Stimulated activated naive CD4-positive, alpha-beta T cell treated with Interleukin-2 at 50 U/mL for 16 hours (primary cell): ENCODE measurements around the gene SLMAP.

Experiments used
- DNase-seq: peaks from one replicate; lab custom pipeline; 2025; lab: John Stamatoyannopoulos, UW

Gene SLMAP

DNA sequence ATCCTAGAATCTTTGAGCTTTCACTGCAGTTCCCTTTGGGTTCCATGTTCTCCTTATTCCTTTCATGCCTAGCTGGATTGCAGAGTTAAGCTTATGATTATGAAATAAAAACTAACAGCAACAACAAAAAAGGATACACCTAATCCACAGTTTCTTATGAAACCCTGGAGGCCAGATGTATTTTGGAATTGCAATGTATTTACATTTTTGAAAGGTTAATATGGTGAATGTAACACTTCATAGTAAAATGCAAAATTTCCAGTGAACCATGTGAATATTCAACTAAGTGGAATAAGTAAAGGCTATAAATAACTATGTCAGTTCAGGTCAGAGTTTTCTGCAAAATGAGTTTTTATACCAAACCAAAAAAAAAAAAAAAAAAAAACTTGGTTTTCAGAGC is 186.3 kb downstream of the SLMAP start:
- DNase-seq: no peak

DNA sequence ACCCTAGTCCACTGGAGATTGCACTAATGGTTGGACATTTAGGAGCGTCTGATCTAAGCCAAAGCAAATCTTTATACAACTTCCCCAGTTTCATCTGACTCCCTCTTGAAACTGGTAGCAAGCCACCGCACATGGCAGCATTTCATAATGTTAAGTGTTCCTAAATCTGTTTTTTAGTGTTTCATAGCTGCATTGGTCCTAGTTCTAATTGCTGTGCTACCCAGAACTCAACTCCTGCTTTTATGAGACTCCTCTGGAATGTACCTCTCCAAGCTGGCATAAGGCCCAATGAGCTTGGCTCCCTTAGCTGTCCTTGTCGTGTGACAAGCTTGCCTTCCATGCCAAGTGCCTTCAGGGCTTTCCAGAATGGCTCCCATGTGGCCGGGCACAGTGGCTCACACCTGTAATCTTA is 186.8 kb downstream of the SLMAP start:
- no peak for DNase-seq

DNA sequence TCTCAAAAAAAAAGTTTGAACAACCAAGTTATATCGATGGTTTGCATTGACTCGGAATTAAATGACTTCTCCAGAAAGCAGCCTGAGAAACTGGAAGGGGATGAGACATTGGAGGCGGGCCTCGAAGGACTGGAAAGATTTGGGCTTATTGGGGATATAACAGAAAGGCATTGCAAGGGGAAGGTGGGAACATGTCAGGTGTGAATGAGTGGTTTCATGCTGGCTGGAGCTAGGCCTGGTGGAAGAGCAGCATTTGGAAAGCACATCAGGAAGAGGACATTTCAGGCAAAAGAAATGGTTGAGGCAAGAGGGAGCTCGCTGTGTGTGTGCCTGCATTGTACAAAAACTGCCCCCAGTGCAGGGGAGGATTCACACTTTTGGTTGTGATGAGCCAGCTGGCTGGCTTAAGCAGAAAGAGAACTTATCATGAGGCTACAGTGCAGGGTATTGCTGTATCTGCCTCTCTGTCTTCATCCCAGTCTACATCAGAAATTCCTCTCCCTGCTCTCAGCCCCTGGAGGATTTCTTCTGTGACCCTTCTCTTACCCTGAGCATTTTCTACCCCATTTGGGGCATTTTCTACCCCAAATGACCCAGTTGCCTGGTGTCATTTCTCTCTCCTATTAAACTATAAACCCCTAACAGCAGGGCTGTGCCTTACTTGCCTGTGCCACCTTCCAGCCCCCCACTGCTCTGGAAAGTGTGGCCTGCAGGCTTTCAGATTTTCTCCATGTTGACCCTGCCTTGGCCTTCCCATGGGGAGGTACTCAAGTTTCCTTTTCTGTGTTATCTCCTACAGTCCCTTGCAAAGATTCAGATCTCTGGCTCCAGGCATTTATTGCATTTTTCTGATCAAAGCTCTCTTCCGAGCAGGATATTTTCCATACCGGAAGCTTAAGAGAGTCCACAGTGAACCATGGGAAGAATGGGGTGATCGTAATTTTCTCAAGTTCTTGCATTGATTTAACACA is 187.7 kb downstream of the SLMAP start:
- DNase-seq: no peak

DNA sequence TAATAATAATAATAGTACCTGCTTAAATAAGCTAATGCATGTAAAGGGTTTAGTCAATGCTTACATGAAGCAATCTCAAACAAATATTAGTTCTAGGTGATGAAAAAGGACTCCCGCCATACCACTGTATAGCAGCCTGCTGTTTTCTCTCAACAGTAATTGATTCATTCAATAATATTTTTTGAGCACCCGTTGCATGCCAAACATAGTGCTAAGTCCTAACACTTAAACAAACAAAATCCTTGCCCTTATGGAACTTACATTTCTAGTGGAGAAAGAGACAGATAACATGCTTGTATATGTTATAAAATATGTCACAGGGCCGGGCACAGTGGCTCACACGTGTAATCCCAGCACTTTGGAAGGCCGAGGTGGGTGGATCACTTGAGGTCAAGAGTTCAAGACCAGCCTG is 190.9 kb downstream of the SLMAP start:
- DNase-seq: no peak

DNA sequence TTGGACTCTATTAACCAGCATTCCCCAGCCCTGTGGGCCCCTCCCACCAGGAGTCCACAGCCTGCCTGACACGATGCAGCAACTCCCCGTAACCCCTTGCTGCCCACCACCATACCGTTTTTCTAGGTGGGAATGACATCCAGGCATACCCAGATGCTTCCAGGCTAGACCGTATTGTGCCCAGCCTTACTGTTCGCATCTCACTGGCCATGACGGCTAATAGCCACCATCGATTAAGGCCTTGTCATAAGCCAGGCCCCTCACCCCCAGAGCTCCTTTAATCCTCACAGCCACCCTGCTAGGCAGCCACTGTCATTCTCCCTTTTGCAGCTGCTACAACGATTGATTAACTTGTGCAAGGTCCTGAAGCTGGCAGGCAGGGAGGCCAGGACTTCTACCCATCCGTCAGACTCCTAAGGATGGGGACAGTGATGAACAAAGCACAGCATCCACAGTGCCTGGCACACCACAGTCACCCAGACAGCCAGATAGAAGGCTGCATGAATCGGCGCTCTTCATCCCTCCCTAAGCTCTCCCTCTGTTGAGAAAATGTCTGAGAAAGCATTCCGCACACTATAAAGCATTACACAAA is 192.1 kb downstream of the SLMAP start:
- no peak for DNase-seq

DNA sequence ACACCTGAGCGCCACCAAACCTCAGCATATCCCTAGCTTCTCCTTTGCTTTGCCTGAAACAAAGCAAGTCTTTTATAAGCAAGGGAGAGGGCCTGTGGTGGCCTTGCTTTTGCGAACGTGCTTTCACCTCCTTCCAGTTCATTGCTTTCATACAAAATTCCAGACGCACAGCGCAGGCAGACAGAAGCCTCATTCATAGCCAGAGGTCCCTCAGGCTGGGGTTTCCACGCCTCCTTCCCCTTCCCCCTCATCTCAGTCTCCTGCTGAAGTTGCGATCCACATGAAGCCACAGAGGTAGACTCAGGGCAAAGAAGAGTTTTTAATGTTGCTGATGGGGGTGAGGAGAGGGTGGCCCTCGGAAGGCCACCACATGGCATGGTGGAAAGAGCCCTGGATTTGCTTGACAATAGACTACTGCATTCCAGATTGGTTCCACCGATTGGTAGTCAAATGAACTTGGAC is 192.7 kb downstream of the SLMAP start:
- no peak for DNase-seq

DNA sequence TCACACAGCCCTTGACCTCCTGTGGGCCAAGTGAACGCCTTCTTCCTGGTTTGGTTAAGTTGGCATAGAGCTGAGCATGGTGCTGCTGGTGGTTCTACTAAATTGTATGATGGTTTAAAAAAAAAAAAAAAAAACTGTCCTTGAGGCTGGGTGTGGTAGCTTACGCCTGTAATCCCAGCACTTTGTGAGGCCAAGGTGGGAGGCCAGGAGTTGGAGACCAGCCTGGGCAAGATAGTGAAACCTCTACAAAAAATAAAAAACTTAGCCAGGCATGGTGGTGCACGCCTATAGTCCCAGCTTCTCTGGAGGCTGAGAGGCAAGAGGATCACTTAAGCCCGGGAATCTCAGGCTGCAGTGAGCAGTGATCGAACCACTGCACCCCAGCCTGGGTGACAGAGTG is 193.2 kb downstream of the SLMAP start:
- no peak for DNase-seq

DNA sequence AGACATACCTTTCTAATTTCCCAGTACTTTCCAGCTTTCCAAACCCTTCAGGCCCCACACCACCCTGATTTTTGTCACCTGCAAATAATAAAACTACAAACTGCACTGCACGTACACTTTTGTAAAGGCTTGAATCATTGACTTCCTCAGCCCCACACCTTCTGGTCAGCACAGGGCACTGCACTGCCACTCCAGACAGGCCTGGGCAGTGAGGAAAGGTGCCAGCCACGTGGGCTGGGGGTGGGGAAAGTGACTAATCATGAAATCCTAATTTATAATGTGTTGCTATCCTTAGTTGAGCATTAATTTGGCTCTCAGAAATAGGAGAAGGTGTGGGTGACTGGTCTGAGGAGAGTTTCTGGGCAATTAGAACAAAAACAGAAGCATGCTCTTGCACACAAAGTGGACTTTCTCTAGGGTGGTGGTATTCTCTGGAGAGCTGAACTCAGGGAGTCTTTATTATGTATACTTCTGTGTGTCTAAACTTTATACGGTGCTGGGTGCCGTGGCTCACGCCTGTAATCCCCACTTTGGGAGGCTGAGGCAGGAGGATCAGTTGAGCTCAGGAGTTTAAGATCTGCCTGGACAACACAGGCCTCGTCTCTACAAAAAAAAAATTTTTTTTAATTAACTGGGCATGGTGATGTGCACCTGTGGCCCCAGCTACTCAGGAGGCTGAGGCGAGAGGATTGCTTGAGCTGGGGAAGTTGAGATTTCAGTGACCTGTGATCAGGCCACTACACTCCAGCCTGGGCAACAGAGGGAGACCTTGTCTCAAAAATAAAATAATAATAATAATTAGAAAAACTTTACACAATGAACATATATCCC is 193.9 kb downstream of the SLMAP start:
- DNase-seq: no peak

DNA sequence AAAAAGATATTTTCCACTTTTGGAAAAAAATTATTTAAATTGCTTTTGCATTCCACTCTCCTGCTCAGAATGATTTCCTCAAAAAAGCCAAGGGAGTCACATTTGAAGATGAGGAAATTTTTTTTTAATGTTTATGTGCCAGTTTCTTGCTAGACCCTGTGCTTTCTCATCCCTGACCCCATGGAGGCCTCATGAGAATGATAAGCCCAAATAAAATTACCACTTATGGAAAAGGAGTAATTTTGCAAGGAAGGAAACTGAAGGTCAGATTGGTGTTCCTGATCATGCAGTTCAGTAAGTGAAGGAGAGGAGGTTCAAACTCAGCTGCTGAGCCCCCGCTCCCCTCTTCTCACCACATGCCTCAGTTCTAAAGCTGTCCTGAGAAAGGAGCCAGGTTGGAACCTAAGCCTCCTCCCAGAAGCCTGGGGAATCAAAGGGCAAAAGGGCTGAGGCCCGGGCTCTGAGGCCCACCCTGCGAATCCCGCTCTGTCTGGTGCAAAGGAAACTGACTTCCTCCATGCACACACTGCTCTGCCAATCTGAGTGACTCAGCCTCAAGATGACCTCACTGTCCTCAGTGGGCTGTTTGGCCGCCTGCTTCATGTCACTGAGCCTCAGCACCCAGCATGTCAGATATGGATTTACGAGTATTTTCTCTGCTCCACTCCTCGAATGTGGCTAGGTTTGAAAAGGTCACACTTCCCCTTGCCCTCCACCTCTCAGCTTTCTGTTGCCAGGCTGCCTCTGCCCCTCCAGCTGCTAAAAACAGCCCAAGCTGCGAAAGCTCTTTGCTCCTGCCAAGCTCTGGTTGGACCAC is 195.2 kb downstream of the SLMAP start:
- no peak for DNase-seq

DNA sequence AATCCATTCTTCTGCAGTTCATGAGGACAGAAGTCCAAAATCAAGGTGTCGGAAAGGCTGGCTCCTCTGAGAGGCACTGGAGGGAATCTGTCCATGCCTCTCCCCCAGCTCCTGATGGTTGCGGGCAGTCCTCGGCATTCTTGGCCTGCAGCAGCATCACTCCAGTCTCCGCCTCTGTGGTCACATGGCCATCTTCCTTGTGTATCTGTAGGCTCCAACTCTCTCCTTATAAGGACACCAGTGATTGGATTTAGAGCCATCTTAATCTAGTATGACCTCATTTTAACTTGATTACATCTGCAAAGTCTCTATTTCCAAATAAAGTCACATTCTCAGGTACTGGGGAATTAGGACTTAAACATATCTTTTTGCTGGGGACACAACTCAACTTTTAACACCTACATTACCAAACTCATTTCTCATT is 196.1 kb downstream of the SLMAP start:
- DNase-seq: no peak

DNA sequence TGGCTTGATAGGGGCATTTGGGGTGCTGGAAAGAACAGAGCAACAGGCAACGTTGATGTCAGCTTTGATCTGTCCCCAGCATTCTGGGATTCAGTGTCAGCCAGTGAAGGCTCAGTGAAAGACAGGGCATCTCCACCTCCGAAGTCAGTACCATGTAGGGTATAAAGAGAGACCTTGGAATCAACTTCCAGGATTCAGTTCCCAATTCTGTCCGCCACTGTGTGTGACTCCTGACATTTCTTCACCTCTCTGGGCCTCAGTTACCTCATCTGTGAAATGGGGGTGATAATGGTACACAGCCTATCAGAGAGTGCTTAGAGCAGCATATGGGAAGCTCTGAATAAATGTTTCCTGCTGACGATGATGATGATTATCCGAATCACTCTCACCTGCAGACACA is 196.5 kb downstream of the SLMAP start:
- no peak for DNase-seq

DNA sequence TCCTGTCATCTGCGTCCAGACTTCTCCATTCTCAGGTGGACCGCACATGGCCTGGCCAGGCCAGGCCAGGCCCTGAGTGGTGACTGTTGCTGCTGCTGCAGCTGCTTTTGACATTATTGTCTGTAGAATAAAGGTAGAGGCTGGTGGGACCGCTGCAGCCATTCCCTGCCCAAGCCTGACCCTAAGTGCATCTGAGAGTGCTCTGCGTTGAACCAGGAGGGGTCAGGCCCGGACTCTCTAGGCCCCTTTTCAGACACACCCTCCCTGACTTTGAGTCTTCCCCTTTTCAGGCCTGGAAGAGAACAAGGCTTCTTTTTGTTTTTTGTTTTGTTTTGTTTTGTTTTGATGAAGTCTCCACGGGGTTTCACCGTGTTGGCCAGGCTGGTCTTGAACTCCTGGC is 197.5 kb downstream of the SLMAP start:
- DNase-seq: no peak

DNA sequence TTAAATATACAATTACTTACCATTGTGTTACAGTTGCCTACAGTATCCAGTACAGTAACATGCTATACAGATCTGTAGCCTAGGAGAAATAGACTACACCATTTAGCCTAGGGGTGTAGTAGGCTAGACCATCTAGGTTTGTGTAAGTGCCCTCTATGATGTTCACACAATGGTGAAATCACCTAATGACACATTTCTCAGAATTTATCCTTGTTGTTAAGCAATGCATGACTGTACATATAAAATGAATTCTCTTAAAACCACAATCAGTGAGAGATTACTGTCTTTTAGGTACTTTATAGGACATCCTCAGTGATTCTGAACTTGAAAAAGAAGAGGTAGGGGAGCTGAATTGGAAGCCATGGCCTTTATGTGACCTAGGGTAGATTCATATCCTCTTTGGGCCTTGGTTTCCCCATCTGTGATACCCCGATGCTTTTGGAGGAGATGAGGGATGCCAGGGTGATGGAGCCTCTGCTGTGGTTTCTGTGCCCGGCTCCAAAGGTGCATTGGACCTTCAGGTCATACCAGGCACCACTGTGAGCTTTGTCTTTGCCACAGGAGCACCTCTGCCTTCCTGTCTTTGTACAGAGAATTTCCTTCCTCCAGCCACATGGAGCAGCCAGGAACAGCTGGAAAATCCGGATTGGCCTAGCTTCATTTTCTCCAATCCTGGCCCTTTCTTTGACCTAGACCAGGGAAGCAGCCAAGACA is 200.2 kb downstream of the SLMAP start:
- DNase-seq: no peak

DNA sequence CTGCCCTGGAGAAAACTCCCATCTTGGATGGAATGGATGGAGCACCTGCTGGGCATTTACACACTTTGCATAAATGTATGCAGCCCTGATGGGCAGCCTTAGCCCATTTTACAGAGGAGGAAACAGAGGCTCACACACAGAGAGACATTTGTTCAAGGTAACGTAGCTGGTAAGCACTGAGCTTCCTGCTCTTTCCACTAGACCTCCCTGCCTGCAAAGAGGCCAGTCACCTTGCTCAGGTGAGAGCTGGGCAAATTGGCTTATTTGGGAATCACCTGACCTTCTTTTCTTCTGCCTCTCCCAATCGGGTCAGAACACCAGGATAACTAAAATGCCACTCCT is 200.7 kb downstream of the SLMAP start:
- no peak for DNase-seq

DNA sequence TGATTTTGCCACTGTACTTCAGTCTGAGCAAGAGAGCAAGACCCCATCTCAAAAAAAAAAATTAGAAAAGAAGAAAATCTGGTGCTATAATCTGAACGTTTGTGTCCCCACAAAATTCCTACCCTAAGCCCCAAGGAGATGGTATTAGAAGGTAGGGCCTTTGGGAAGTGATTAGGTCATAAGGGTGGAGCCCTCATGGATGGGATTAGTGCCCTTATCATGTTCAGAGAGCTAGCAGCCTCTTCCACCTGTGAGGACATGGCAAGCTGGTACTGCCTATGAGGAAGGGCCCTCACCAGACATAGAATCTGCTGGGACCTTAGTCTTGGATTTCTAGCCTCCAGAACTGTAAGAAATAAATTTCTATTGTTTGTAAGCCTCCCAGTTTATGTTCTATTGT is 201.7 kb downstream of the SLMAP start:
- no peak for DNase-seq

DNA sequence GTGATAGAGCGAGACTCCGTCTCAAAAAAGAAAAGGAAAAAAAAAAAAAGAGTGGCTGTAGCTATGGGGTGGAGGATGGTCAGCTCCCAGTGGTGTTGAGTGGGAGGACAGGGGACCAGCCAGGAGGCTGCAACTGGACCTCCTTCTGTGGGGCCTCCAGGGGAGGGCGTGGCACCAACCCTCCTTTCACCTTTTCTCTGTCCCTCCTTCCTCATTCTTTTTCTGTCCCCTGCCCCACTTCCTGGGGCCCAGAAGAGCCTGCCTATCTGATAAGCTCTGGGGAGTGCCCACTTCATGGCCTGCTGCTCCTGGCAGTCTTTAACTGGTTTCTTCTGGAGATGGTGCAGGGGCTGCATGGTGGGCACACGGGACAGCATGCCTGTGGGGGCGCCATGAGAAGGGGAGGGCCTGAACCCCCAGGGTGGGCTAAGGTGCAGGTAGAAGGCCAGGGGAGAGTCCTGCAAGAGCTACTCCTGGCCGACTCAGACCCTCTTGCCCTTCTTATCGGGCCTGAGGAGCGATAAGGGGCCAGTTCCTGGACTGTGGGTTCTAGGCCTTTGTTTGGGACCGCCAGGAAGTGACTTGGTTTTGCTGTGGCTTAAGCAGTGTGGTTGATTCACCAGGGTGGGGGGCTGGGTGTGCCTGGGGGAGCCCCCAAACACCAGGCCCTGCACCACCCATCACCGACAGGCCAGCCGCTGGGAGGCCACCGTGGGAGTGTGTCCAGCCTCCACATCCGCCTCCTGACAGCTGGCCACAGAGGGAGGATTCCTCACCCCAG is 202.7 kb downstream of the SLMAP start:
- DNase-seq: no peak

DNA sequence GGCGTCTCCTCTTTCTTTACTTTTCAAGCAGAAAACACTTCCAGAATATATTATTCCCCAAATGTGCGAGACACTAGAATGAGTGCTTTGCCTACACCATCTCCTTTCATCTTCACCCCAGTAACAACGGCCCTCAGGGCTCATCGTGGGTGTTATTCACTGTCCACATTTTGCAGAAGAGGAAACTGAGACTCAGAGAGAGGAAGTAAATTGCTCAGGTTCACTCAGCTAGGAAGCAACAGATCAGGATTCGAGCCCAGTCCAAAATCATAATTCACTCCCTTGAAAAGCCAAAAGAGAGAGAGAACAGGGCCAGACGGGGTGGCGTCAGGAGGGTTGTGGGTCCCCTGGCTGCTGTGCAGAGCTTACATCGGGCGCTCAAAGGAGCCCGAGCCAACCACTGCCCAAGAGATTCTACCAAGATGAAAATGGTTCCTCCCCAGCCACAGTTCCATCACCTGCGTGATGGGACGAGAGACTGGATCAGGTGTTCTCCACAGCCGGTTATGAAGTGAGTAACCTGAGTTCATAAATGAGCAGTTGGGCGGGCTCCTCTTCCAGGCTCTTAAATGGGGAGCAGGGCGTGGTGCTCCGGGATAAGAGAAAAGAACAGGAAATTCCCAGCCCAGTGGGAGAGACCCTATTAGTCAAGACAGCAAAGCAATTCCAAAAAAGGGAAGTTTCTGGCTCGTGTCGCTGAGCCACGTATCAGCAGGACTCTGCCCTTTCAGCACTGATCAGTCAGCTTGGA is 203.5 kb downstream of the SLMAP start:
- DNase-seq: no peak

DNA sequence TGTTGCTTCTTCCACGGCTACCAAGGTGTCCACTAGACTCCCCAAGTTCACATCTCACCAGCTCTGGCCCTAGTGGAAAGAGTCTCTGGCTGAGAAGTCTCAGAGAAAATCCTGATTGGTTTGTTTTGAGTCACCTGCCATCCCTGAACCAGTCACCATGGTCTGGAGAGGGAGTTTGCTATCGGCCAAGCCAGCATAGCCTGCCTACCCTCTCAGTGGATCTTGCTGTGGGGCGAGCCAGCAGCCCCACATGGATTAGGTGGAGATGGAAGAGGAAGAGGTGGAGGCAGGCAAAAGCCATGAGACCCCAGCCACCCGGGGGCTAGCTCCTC is 204.0 kb downstream of the SLMAP start:
- DNase-seq: no peak

DNA sequence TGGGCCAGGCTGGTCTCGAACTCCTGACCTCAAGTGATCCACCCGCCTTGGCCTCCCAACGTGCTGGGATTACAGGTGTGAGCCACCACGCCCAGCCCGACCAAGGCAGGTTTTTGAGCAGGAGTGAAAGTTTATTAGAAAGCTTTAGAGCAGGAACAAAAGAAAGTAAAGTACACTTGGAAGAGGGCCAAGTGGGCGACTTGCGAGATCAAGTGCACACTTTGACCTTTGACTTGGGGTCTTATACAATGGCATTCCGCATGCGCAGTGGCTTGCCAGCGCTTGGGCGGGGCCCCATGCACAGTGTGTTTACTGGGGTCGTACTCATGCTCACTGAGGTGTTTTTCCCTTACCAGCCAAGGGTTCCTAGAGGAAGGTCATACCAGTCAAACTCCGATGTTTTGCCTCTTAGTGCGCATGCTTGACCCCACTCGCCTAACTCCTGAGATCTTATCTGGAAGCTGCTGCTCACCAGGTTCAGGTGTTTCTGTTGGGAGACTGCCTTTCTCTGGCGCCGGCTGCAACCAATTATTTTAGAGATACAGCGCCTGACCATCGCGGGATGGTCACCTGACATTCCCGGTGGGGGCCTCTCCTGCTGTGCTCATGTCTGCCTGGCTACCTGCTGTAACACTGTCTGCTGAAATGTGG is 205.2 kb downstream of the SLMAP start:
- DNase-seq: no peak
